K562 (cell line): ENCODE measurements around the gene PHKG1. TPM values are rescaled to one million over a fixed set of nuclear protein-coding genes. Genes with fewer than 3 reads are reported as not detected.

Experiments used
- ETV1 ChIP-seq: fragments of 450-650 bp; conservative IDR thresholded peaks from 2 replicates; pipeline ENCODE4 v1.6.1; 2016; ENCODE audit warnings: missing genetic modification characterization, control low read depth, low read depth, missing compliant biosample characterization
- HDAC2 ChIP-seq: fragments of 450-650 bp; IDR thresholded peaks from 2 replicates; pipeline ENCODE4 v1.6.1; 2016; ENCODE audit warnings: mild to moderate bottlenecking
- HEY1 ChIP-seq: fragments of 250-450 bp; sonication (Bioruptor Pico); IDR thresholded peaks from 2 replicates; pipeline ENCODE4 v1.5.0; 2020; ENCODE audit warnings: mild to moderate bottlenecking, moderate library complexity, borderline replicate concordance
- MEIS2 ChIP-seq: fragments of 450-650 bp; IDR thresholded peaks from 2 replicates; pipeline ENCODE4 v1.6.1; 2014; ENCODE audit warnings: mild to moderate bottlenecking; ENCODE audit not compliant: partially characterized antibody
- NCOA4 ChIP-seq: fragments of 450-650 bp; IDR thresholded peaks from 2 replicates; pipeline ENCODE4 v1.6.1; 2018; ENCODE audit warnings: mild to moderate bottlenecking; ENCODE audit not compliant: partially characterized antibody
- RREB1 ChIP-seq: fragments of 250-450 bp; sonication (Bioruptor Pico); IDR thresholded peaks from 2 replicates; pipeline ENCODE4 v1.4.0; 2020
- polyA plus RNA-seq, 8 experiments: library from polyadenylated mRNA; depleted of rRNA in 4 of 8; stranded (reverse) in 5 of 8; unstranded in 3 of 8; fragments of >200 nt; fragmentation: Nextera tagmentation in 2 of 8; fragmentation: Illumina TruSeq in 1 of 8; extraction: Ambion mirVana in 2 of 8; extraction: Trizol in 1 of 8; gene quantifications; 2 replicates each; pipeline versions ENCODE4 v1.2.1 to v1.2.3, GENCODE V29; 2011 to 2014; ENCODE audit warnings: inconsistent platforms in 1 of 8, missing spikeins in 1 of 8
- total RNA-seq, 7 experiments: library from RNA; depleted of rRNA in 6 of 7; stranded (reverse); fragments of >200 nt in 6 of 7; fragmentation: Illumina TruSeq in 2 of 7; extraction: Trizol in 2 of 7; gene quantifications; 2 replicates each; pipeline versions ENCODE4 v1.2.1 to v1.2.3, GENCODE V29; 2011 to 2021; ENCODE audit warnings: low replicate concordance in 1 of 7

Gene PHKG1
- total and polyA plus RNA-seq, 9 of the 15 experiments (the other 6 are each of a cell fraction or from before 2014, with no cell fraction given): 0.10 to 0.83 (median 0.46) TPM

DNA sequence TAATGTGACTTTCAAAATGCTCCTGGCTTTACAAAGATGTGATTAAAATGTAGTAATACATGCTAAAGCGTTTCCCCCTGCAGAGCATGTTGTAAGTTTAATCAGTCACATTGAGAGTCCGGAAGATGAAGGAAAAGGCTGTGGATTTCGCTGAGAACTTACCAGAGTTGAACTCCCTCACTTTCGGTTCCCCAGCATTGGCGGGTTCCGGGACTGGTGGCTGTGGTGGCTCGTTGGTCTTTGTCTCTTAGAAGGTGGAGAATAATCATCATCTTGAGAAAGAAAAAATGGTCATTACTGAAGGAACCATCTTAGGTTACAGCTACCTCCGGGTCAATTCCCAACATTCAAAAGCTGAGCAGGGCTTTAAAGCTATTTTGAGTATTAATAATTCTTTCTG is 33.1 kb upstream of the PHKG1 start (continued):
- TF ChIP-seq RREB1 (CRISPR knock-in tag) (no peak), HDAC2 (no peak), NCOA4 (no peak), MEIS2 (no peak), HEY1 (CRISPR knock-in tag) (no peak), ETV1 (tag) (no peak)
- TF ChIP-seq, all 486 proteins: peak for 0
